ENCODE results near the gene FAM187B.

The FAM187B gene
- 0 reads per million in 2 experiments for total RNA-seq

- no peak for DNase-seq (ENCODE audit: low read depth)
Measured at GRCh38 chr19:35228177-35228930, at the start of gene FAM187B. Gene FAM187B (minus strand): TSS chr19:35228739. CDS start chr19:35228680, 59 bp downstream.

- DNase-seq (ENCODE audit: low read depth) = no peak
Measured at GRCh38 chr19:35276706-35277281, 48.3 kb upstream of the FAM187B start.

GRCh38 chr19:35274323-35274722 is 45.8 kb upstream of the FAM187B start:
- no peak for DNase-seq (ENCODE audit: low read depth)

GRCh38 chr19:35273686-35274259 is 45.2 kb upstream of the FAM187B start:
- no peak for DNase-seq (ENCODE audit: low read depth)

GRCh38 chr19:35272954-35273649 is 44.6 kb upstream of the FAM187B start:
- no peak for DNase-seq (ENCODE audit: low read depth)

- no peak for DNase-seq (ENCODE audit: low read depth)
Measured at GRCh38 chr19:35272122-35272719, 43.7 kb upstream of the FAM187B start.

GRCh38 chr19:35271546-35271945 is 43.0 kb upstream of the FAM187B start:
- no peak for DNase-seq (ENCODE audit: low read depth)

GRCh38 chr19:35270381-35270811 is 41.9 kb upstream of the FAM187B start:
- no peak for DNase-seq (ENCODE audit: low read depth)

- DNase-seq (ENCODE audit: low read depth) = peak; percentile 48
Measured at GRCh38 chr19:35269438-35270117, 41.0 kb upstream of the FAM187B start.

- peak; percentile 46 for DNase-seq (ENCODE audit: low read depth)
Measured at GRCh38 chr19:35268536-35269437, 40.2 kb upstream of the FAM187B start, which contains the start of gene USF2. Gene USF2 (plus strand): TSS chr19:35268962. CDS start chr19:35269102, 140 bp downstream.

- DNase-seq (ENCODE audit: low read depth) = peak; percentile 56
Measured at GRCh38 chr19:35267818-35268535, 39.4 kb upstream of the FAM187B start.

GRCh38 chr19:35267353-35267817 is 38.8 kb upstream of the FAM187B start:
- no peak for DNase-seq (ENCODE audit: low read depth)

GRCh38 chr19:35266520-35267352 is 38.2 kb upstream of the FAM187B start:
- DNase-seq (ENCODE audit: low read depth) = no peak

- no peak for DNase-seq (ENCODE audit: low read depth)
Measured at GRCh38 chr19:35265900-35266519, 37.5 kb upstream of the FAM187B start.

- DNase-seq (ENCODE audit: low read depth) = no peak
Measured at GRCh38 chr19:35265126-35265899, 36.8 kb upstream of the FAM187B start.

- DNase-seq (ENCODE audit: low read depth) = no peak
Measured at GRCh38 chr19:35264268-35265125, 36.0 kb upstream of the FAM187B start.
